ENCODE results near the gene KCNIP3. TPM values are rescaled to one million over a fixed set of nuclear protein-coding genes. Genes with fewer than 3 reads are reported as not detected.

Gene KCNIP3
- total RNA-seq: not detected in 2 replicates
- 0.09 TPM for total RNA-seq (2013)
- polyA plus RNA-seq: not detected in 2 replicates
- polyA minus RNA-seq: 0.86 TPM in 1 of 2 replicates, not detected in the other

GRCh38 chr2:95296880-95297487 is at the start of gene KCNIP3:
TSS of gene KCNIP3 (plus strand) at chr2:95297347. CDS start at chr2:95297439, 92 bp downstream.
- H3K4me3 ChIP-seq (ENCODE audit: control extremely low read depth in 1 of 5, extremely low read depth in 1 of 5, insufficient read depth in 1 of 5, low read depth in 2 of 5, low read length in 4 of 5): no peak within 1 kb of the TSS
- H3K79me2 ChIP-seq (ENCODE audit: control insufficient read depth, insufficient read depth, low read length): no peaks in the 10 kb centered on the region
- H3K9ac ChIP-seq (ENCODE audit: low read length): no peak within 1 kb of the TSS
- ChIA-PET POLR2A (no interaction called here), CTCF (no interaction called here)
- no peak for DNase-seq
- no peaks in the 10 kb centered on the region for H3K36me3 ChIP-seq (replicated peaks in 1 of 2; ENCODE audit: control extremely low read depth in 1 of 2, control insufficient read depth in 1 of 2, extremely low read depth in 1 of 2, insufficient read depth in 2 of 2, low read length in 1 of 2)
- peaks cover 0 to 2% (median 0%) of the 10 kb centered on the region in 4 experiments for H3K27me3 ChIP-seq (replicated peaks in 1 of 4; ENCODE audit: control extremely low read depth in 1 of 4, control insufficient read depth in 3 of 4, insufficient read depth in 4 of 4, low read length in 3 of 4)
- Mint-ChIP-seq H3K4me1 (no peaks in the 10 kb centered on the region), H3K27ac (no peak within 1 kb of the TSS), H3K9me3 (ENCODE audit: insufficient read depth) (no peaks in the 10 kb centered on the region), H3K4me3 (no peak within 1 kb of the TSS), H3K27me3 (peaks cover 9% of the 10 kb centered on the region)
- ATAC-seq (ENCODE audit: low read depth): no peak
- TF ChIP-seq, protein P1, sequence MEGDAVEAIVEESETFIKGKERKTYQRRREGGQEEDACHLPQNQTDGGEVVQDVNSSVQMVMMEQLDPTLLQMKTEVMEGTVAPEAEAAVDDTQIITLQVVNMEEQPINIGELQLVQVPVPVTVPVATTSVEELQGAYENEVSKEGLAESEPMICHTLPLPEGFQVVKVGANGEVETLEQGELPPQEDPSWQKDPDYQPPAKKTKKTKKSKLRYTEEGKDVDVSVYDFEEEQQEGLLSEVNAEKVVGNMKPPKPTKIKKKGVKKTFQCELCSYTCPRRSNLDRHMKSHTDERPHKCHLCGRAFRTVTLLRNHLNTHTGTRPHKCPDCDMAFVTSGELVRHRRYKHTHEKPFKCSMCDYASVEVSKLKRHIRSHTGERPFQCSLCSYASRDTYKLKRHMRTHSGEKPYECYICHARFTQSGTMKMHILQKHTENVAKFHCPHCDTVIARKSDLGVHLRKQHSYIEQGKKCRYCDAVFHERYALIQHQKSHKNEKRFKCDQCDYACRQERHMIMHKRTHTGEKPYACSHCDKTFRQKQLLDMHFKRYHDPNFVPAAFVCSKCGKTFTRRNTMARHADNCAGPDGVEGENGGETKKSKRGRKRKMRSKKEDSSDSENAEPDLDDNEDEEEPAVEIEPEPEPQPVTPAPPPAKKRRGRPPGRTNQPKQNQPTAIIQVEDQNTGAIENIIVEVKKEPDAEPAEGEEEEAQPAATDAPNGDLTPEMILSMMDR (IDR thresholded peaks at IDR 0.05): no peak
- TF ChIP-seq EZH2 (IDR thresholded peaks at IDR 0.05; ENCODE audit: borderline replicate concordance, insufficient read depth, low read depth, low read length, poor library complexity, severe bottlenecking): no peak
- no peak within 1 kb of the TSS for H2AFZ ChIP-seq (ENCODE audit: insufficient read depth, low read depth, low read length, poor library complexity, severe bottlenecking)
- peaks cover 0 to 20% (median 0%) of the 10 kb centered on the region in 3 donors for H3K9me3 ChIP-seq (ENCODE audit: control extremely low read depth in 1 of 3, control insufficient read depth in 2 of 3, insufficient read depth in 1 of 3, low read length in 2 of 3)
- no peaks in the 10 kb centered on the region for H3K4me1 ChIP-seq (ENCODE audit: control insufficient read depth in 2 of 2, insufficient read depth in 2 of 2, low read length in 2 of 2)
- 7% methylated on average over 10 of the region's 13 CpGs for WGBS (ENCODE audit: insufficient coverage)
- no peaks in the 10 kb centered on the region for H4K20me1 ChIP-seq (ENCODE audit: control insufficient read depth, insufficient read depth, low read length, poor library complexity, severe bottlenecking)
- no peak within 1 kb of the TSS for H3K4me2 ChIP-seq (replicated peaks; ENCODE audit: low read depth, low read length, poor library complexity, severe bottlenecking)
- H3K27ac ChIP-seq (ENCODE audit: low read length in 2 of 2): no peak within 1 kb of the TSS
- intact Hi-C loops (cut with micrococcal nuclease): no loop called here

GRCh38 chr2:95258271-95258670 is 38.9 kb upstream of the KCNIP3 start:
- no peaks in the 10 kb centered on the region for H3K27me3 ChIP-seq (replicated peaks in 1 of 4; ENCODE audit: control extremely low read depth in 1 of 4, control insufficient read depth in 3 of 4, insufficient read depth in 4 of 4, low read length in 3 of 4)
- no peak overlapping the region for H3K4me3 Mint-ChIP-seq
- 73% methylated on average over 1 of the region's 2 CpGs for WGBS (ENCODE audit: insufficient coverage)
- H3K79me2 ChIP-seq (ENCODE audit: control insufficient read depth, insufficient read depth, low read length): no peaks in the 10 kb centered on the region
- no peak overlapping the region for H2AFZ ChIP-seq (ENCODE audit: insufficient read depth, low read depth, low read length, poor library complexity, severe bottlenecking)
- TF ChIP-seq, protein P1 (IDR thresholded peaks at IDR 0.05): no peak
- TF ChIP-seq EZH2 (IDR thresholded peaks at IDR 0.05; ENCODE audit: borderline replicate concordance, insufficient read depth, low read depth, low read length, poor library complexity, severe bottlenecking): no peak
- H3K9ac ChIP-seq (ENCODE audit: low read length): no peak overlapping the region
- CTCF ChIA-PET: no interaction called here
- H3K9me3 ChIP-seq (ENCODE audit: control extremely low read depth in 1 of 3, control insufficient read depth in 2 of 3, insufficient read depth in 1 of 3, low read length in 2 of 3): peaks cover 0 to 22% (median 0%) of the 10 kb centered on the region in 3 donors
- no peak overlapping the region for H3K4me3 ChIP-seq (ENCODE audit: control extremely low read depth in 1 of 5, extremely low read depth in 1 of 5, insufficient read depth in 1 of 5, low read depth in 2 of 5, low read length in 4 of 5)
- POLR2A ChIA-PET: no interaction called here
- ATAC-seq (ENCODE audit: low read depth) (no peak), DNase-seq (no peak)
- H3K27me3 Mint-ChIP-seq: peaks cover 8% of the 10 kb centered on the region
- intact Hi-C loops (cut with micrococcal nuclease): no loop called here
- H3K4me1 Mint-ChIP-seq: no peaks in the 10 kb centered on the region
- no peaks in the 10 kb centered on the region for H3K36me3 ChIP-seq (replicated peaks in 1 of 2; ENCODE audit: control extremely low read depth in 1 of 2, control insufficient read depth in 1 of 2, extremely low read depth in 1 of 2, insufficient read depth in 2 of 2, low read length in 1 of 2)
- no peak overlapping the region for H3K27ac Mint-ChIP-seq
- H3K27ac ChIP-seq (ENCODE audit: low read length in 2 of 2): no peak overlapping the region
- H3K4me1 ChIP-seq (ENCODE audit: control insufficient read depth in 2 of 2, insufficient read depth in 2 of 2, low read length in 2 of 2): no peaks in the 10 kb centered on the region
- H4K20me1 ChIP-seq (ENCODE audit: control insufficient read depth, insufficient read depth, low read length, poor library complexity, severe bottlenecking): no peaks in the 10 kb centered on the region
- H3K4me2 ChIP-seq (replicated peaks; ENCODE audit: low read depth, low read length, poor library complexity, severe bottlenecking): no peak overlapping the region
- no peaks in the 10 kb centered on the region for H3K9me3 Mint-ChIP-seq (ENCODE audit: insufficient read depth)

Data from B cell (primary cell).